Right kidney (tissue), 9 donors: Measurements from ENCODE around the gene CYP4V2.

Source experiments
- DNase-seq: peaks from one replicate; pipeline ENCODE4 v3.0.0-alpha.2; 2016
- long read RNA-seq, 8 donors: transcript quantifications; one replicate each; lab custom pipeline, GENCODE V29; 2026

Gene CYP4V2
- long read RNA-seq, donor 1, partial matches to known transcripts: 0 of 2 reads
- long read RNA-seq, donor 1, other reads (novel, unspliced or antisense): 0 of 2 reads
- long read RNA-seq, donor 2, partial matches to known transcripts: 0 of 2 reads
- long read RNA-seq, donor 2, other reads (novel, unspliced or antisense): 0 of 2 reads
- long read RNA-seq, donor 3, partial matches to known transcripts: 0 of 2 reads
- long read RNA-seq, donor 3, other reads (novel, unspliced or antisense): 0 of 2 reads
- long read RNA-seq, donor 4, partial matches to known transcripts: 0 of 3 reads
- long read RNA-seq, donor 4, other reads (novel, unspliced or antisense): 0 of 3 reads
- long read RNA-seq, donor 5, partial matches to known transcripts: 0 of 2 reads
- long read RNA-seq, donor 5, other reads (novel, unspliced or antisense): 0 of 2 reads
- long read RNA-seq, donor 6, partial matches to known transcripts: 0 of 1 reads
- long read RNA-seq, donor 6, other reads (novel, unspliced or antisense): 0 of 1 reads
- long read RNA-seq, donor 7, partial matches to known transcripts: 0 of 1 reads
- long read RNA-seq, donor 7, other reads (novel, unspliced or antisense): 0 of 1 reads
- long read RNA-seq, donor 8: 0 reads

DNA sequence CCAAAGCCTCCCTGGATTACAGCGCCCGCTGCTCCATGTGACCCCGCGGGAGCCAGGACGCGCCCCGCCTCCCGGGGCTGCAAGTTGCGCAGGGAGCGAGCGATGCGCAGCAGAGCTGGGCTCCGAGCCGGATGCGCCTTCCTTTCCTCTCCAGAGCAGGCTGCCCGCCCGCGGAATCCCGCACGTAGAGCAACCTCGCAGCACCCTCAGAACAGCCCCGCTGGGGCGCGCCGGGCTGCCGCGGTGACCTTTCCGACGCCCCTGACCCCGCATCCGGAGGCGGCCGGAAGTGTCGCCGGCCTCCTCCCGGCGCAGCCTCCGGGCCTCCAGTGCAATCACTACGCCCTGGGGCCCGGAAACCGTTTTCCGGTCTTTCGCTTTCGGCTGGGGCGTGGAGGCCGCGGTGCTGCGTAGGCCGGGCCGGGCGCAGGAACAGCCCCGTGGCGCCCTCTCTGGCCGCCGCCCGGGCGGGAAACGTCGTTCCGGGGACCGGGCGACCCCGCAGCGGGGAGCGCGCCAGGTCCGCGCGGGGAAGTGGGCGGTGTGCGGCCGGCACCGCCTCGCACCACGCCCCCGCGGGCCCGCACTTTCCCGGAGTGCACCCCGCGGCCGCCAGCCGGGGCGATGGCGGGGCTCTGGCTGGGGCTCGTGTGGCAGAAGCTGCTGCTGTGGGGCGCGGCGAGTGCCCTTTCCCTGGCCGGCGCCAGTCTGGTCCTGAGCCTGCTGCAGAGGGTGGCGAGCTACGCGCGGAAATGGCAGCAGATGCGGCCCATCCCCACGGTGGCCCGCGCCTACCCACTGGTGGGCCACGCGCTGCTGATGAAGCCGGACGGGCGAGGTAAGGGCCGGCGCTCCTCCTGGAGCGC lies at the start of gene CYP4V2:
TSS of gene CYP4V2 (plus strand) at position 368 of the 866 bp plus-strand sequence. CDS start at position 625, 257 bp downstream.
- peak; percentile 98 for DNase-seq

- DNase-seq: peak; percentile 84
Measured at GRCh38 chr4:186144198-186144945, 47.0 kb upstream of the CYP4V2 start.

GRCh38 chr4:186144946-186145569 lies 46.3 kb upstream of the CYP4V2 start:
- DNase-seq: peak; percentile 88

DNA sequence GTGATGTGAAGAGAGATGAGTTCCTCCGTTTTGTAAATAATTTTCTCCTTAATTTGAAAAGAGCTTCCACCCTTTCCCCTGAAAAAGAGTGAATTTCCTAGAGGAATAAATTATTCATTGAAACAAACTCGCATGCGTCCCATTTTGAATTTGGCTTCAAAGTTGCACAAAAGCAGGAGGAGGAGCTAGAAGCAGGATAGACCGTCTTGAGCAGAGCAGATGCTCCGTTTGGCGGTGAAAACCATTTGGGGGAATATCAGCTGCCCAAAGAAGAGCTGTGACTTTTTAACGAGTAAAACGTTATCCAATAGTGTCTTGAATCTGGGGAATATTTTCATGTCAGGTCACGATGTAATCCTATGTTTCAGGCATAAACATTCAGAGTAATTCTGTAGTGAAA lies 44.9 kb upstream of the CYP4V2 start:
- no peak for DNase-seq

- DNase-seq: no peak
Measured at GRCh38 chr4:186148336-186148975, 42.9 kb upstream of the CYP4V2 start.

DNA sequence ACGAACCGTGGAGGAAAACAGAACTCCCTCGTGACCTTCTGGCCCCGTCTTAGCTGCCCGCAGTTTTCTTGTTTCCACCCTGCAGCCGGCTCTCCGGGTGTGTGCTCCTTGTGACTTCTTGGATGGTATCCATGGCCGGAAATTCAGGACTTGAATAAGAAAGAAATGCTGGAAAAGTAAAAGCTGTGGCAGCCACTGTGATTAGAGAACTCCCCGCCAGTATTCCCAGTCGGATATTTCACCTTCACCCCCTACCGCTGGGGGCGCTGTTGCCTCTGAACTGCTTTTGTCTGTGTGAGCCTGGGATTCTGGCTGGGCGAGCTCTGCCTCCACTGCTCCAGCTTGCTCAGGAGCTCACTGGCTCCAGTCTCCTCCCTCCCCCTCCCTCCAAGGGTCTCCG lies 41.5 kb upstream of the CYP4V2 start:
- no peak for DNase-seq

DNA sequence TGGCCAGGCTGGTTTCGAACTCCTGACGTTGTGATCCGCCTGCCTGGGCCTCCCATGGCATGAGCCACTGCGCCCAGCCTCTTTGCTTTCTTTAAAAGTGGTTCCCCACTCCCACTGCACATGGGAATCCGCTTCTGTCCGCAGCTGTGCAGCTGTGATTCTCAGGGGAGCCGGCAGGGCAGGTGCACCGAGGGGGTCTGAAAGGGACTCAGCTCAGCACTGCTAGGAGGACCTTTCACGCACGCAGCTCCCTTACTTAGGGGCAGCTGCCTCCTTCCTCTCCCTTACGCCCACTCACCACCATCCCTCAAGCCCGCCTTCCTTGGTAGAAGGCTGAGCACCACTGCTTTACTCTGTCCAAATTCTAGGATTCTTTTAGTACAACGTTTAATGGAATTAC lies 40.4 kb upstream of the CYP4V2 start:
- no peak for DNase-seq

DNA sequence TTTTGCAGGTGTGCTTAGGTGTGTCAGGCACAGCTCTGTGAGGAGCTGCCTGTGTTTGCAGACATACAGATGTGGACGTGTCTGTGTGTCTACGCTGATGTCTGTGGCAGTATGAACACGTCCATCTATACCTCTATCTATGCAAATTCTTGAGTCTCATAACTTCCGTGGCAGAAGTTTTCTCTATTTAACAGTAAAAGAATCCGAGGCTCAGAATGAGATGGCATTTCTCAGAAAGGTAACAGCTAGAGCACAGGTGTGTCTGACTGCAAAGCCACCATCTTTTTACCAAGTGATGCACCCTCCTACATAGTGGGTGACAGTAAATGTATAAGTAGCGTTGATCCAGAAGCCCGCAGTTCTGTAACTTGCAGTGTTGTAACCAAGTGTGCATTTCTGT lies 39.9 kb upstream of the CYP4V2 start:
- DNase-seq: no peak

DNA sequence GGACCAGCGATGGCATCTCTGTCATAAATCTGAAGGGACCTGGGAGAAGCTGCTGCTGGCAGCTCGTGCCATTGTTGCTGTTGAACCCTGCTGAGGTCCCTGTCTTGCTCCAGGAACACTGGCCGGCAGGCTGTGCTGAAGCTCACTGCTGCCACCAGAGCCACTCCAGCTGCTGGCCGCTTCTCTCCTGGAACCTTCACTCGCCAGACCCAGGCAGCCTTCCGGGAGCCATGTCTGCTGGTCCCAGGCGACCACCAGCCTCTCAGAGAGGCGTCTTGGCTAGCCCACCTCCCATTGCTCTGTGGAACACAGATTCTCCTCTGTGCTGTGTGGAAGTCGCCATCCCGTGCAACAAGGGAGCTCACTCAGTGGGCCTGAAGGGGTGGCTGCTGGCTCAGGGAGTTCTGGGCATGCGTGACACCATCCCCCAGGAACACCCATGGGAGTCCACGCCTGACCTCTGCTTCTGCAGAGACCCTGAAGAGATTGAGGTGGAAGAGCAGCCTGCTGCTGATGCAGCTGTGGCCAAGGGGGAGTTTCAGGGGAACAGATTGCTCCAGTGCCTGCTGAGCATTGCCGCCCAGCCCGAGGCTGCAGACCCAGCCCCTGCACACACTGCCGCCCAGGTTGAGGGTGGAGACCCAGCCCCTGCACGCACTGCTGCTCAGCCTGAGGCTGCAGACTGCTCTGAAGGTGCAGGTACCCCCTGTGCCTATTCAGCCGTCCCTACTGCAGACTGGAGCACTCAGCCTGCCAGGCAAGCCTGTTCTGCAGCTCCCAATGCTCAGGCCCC lies 33.1 kb upstream of the CYP4V2 start:
- no peak for DNase-seq

DNA sequence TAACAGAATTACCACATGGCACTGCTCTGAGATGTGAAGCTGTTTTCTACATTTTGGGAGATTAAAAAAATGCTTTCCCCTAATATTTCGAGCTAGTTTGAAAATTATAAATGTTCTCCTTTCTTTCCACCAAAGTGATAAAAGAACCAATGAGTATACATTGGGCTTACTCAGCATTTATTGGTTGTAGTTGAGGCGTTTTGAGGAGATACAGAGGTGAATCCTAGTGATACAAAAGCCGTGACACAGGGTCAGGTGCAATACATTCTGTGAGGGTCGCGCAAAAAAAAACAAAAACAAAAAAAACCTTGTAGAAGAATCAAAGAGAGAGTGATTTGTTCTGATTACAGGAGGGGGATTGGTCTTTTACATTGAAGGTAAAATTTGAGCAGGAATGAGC lies 32.4 kb upstream of the CYP4V2 start:
- DNase-seq: no peak

- no peak for DNase-seq
Measured at GRCh38 chr4:186159613-186160012, 31.8 kb upstream of the CYP4V2 start.

DNA sequence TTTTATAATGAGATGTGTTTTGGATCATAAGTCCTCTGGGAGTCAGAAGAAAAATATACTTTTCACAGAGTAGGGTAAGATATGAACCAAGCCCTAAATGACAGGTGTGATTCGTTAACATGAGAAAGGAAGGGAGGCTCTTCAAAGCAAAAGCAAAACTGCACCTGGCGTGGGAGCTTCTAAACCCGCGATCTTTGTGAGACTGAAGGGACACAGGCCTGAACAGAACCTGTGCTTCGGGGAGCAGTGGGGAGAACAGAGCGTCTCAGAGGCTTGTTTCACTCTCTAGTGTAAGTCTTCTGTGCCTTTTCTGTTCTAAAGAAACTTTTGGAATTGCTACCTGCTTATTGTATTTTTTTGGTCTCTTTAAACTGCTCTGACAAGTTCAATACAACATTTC lies 30.2 kb upstream of the CYP4V2 start:
- DNase-seq: no peak

DNA sequence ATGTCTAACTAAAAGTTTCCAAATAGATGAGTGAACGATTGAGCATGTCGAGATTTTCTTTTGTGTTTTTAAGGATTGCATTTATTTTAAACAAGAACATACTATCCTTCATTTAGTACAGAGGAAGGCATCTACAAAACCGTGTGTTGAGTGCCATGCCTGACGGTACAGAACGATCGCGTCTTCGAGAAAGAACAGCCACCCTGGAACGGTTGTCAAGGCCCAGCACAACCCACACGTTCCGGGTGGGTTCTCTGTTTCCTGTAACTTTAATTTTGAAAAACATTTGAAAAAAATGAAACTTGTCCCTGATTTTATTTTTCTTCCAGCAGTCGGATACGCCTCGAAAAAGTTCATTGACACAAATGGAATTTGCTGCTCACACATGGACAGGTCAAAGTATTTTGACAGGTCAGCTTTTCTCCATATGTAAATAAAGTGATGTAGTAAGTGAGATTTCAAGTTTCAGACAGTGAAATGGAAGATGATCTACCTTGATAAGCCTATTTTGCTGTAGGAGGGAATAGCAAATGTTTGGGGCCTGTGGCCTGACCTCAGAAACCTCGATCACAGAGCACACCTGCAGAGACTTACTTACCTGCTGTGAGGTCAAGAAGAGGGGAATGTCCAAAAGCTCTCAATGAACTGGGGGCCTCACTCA lies 24.4 kb upstream of the CYP4V2 start:
- DNase-seq: no peak

- DNase-seq: no peak
Measured at GRCh38 chr4:186167605-186168004, 23.8 kb upstream of the CYP4V2 start.

- DNase-seq: no peak
Measured at GRCh38 chr4:186168750-186169149, 22.6 kb upstream of the CYP4V2 start.

GRCh38 chr4:186169333-186169944 lies 21.9 kb upstream of the CYP4V2 start:
- no peak for DNase-seq

DNA sequence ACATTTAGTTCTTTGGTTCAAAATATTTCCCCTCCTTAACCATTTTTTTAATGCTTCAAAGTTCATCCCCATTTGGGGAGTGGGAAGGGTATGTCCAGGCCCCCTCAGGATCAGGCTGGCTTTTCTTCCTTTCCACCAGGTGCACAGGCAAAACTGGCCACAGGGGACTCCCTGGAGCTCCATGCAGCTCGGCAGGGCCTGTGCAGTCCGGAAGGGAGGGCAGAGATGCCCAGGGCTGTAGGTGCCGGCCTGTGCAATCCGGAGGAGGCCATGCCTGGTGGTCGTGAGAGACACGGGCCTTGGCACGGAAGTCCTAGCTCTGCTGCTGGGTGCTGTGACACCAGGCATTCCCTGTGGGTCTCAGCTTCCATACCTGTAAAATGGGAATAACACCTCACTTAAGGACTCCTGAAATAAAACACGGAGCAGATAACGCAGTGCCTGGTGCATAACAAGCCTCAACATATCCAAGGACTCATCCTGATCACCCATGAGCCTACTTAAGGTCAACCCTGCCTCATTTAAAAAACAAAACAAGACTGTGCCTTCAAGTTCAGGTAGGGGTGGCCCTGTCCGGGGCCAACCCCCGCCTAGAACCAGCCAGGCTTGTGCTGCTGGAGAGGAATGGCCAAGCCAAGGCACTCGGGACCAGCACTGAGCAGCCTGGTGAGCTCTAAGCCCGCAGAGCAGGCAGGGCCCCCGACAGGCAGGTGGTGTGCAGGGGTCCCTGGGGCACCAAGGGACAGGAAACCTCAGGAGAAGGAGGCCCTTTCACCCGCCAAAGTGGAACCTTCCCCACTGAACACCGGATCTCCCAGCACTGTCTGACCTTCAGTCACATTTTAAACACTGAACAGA lies 21.2 kb upstream of the CYP4V2 start:
- DNase-seq: no peak

- no peak for DNase-seq
Measured at GRCh38 chr4:186170966-186171365, 20.4 kb upstream of the CYP4V2 start.
